WTC11 (cell line): Measurements from ENCODE around the gene RAD51AP2. TPM values are rescaled to one million over a fixed set of nuclear protein-coding genes. Genes with fewer than 3 reads are reported as not detected.

Experiments used
- ATAC-seq: fragments of 200-7000 bp; cut with Tn5 transposase; 2 replicates; pipeline ENCODE4 v1.10.0; 2021; ENCODE audit warnings: mild to moderate bottlenecking, moderate library complexity
- CTCF ChIA-PET: fragments of 300-600 bp; sonication (Branson Sonifier 250); formaldehyde crosslinking; loops from one replicate; lab custom pipeline; 2021; ENCODE audit warnings: antibody characterized with exemption; lab: Charles Lee
- POLR2A ChIA-PET: fragments of 350-600 bp; sonication (Branson Sonifier 250); formaldehyde crosslinking; loops from one replicate; lab custom pipeline; 2021; ENCODE audit warnings: antibody characterized with exemption; lab: Charles Lee
- DNase-seq: peaks from one replicate; pipeline ENCODE4 v3.0.0; 2021; ENCODE audit warnings: low spot score
- H3K27ac Mint-ChIP-seq: 2 replicates; pipeline ENCODE4 v1.8.0; 2021; ENCODE audit warnings: mixed read lengths
- H3K27me3 Mint-ChIP-seq: 2 replicates; pipeline ENCODE4 v1.8.0; 2021; ENCODE audit warnings: low read depth, mild to moderate bottlenecking, moderate library complexity, mixed read lengths
- H3K36me3 Mint-ChIP-seq: 2 replicates; pipeline ENCODE4 v1.8.0; 2021; ENCODE audit warnings: mixed read lengths
- H3K4me1 Mint-ChIP-seq: 2 replicates; pipeline ENCODE4 v1.8.0; 2022; ENCODE audit warnings: mixed read lengths
- H3K4me3 Mint-ChIP-seq: 2 replicates; pipeline ENCODE4 v1.8.0; 2021; ENCODE audit warnings: mild to moderate bottlenecking, moderate library complexity, mixed read lengths
- H3K9me3 Mint-ChIP-seq: 2 replicates; pipeline ENCODE4 v1.8.0; 2021; ENCODE audit warnings: mixed read lengths
- ATF6 ChIP-seq: sonication (generic); formaldehyde crosslinking; IDR thresholded peaks from 2 replicates; pipeline ENCODE4 v1.8.1; 2023; ENCODE audit warnings: mild to moderate bottlenecking, missing genetic modification reagents
- CREB1 ChIP-seq: sonication (generic); formaldehyde crosslinking; IDR thresholded peaks from 2 replicates; pipeline ENCODE4 v1.8.0; 2023; ENCODE audit warnings: mild to moderate bottlenecking, missing genetic modification reagents
- CREM ChIP-seq: sonication (generic); formaldehyde crosslinking; IDR thresholded peaks from 2 replicates; pipeline ENCODE4 v1.8.1; 2022; ENCODE audit warnings: mild to moderate bottlenecking, missing genetic modification reagents, moderate library complexity
- E2F4 ChIP-seq: sonication (generic); formaldehyde crosslinking; IDR thresholded peaks from 2 replicates; pipeline ENCODE4 v1.8.1; 2022; ENCODE audit warnings: low read depth, mild to moderate bottlenecking, moderate library complexity, missing genetic modification reagents, borderline replicate concordance
- E2F5 ChIP-seq: sonication (generic); formaldehyde crosslinking; IDR thresholded peaks from 2 replicates; pipeline ENCODE4 v1.8.1; 2022; ENCODE audit warnings: mild to moderate bottlenecking, moderate library complexity, missing genetic modification reagents
- EMX1 ChIP-seq: fragments of 250-450 bp; sonication (Bioruptor Pico); IDR thresholded peaks from 2 replicates; pipeline ENCODE4 v1.8.0; 2021; ENCODE audit warnings: mild to moderate bottlenecking
- ERG ChIP-seq: fragments of 250-450 bp; sonication (Bioruptor Pico); IDR thresholded peaks from 2 replicates; pipeline ENCODE4 v1.8.0; 2021; ENCODE audit warnings: mild to moderate bottlenecking
- FOXJ3 ChIP-seq: sonication (generic); formaldehyde crosslinking; IDR thresholded peaks from 2 replicates; pipeline ENCODE4 v1.9.0; 2021; ENCODE audit warnings: missing genetic modification reagents, mild to moderate bottlenecking, borderline replicate concordance
- FOXP4 ChIP-seq: sonication (generic); formaldehyde crosslinking; IDR thresholded peaks from 2 replicates; pipeline ENCODE4 v1.8.0; 2022; ENCODE audit warnings: mild to moderate bottlenecking, missing genetic modification reagents
- GABPB1 ChIP-seq: sonication (generic); formaldehyde crosslinking; IDR thresholded peaks from 2 replicates; pipeline ENCODE4 v1.8.1; 2023; ENCODE audit warnings: mild to moderate bottlenecking, missing genetic modification reagents
- GTF2I ChIP-seq: fragments of 250-450 bp; sonication (Bioruptor Pico); conservative IDR thresholded peaks from 2 replicates; pipeline ENCODE4 v1.4.0; 2021; ENCODE audit warnings: mild to moderate bottlenecking
- JAZF1 ChIP-seq: fragments of 250-450 bp; sonication (Bioruptor Pico); IDR thresholded peaks from 2 replicates; pipeline ENCODE4 v1.9.0; 2021; ENCODE audit warnings: moderate library complexity, mild to moderate bottlenecking, inconsistent platforms
- KAT7 ChIP-seq: sonication (generic); formaldehyde crosslinking; IDR thresholded peaks from 2 replicates; pipeline ENCODE4 v1.8.1; 2023; ENCODE audit warnings: missing genetic modification reagents, mild to moderate bottlenecking, borderline replicate concordance
- MAX ChIP-seq: sonication (generic); formaldehyde crosslinking; IDR thresholded peaks from 2 replicates; pipeline ENCODE4 v1.8.0; 2022; ENCODE audit warnings: mild to moderate bottlenecking, missing genetic modification reagents
- MYBL2 ChIP-seq: sonication (generic); formaldehyde crosslinking; IDR thresholded peaks from 2 replicates; pipeline ENCODE4 v1.8.1; 2023; ENCODE audit warnings: mild to moderate bottlenecking, moderate library complexity, missing genetic modification reagents
- PRDM15 ChIP-seq: sonication (generic); formaldehyde crosslinking; IDR thresholded peaks from 2 replicates; pipeline ENCODE4 v1.8.0; 2022; ENCODE audit warnings: missing genetic modification reagents
- PRRX2 ChIP-seq: fragments of 250-450 bp; sonication (Bioruptor Pico); IDR thresholded peaks from 2 replicates; pipeline ENCODE4 v1.8.0; 2021; ENCODE audit warnings: mild to moderate bottlenecking
- RELA ChIP-seq: sonication (generic); formaldehyde crosslinking; IDR thresholded peaks from 2 replicates; pipeline ENCODE4 v1.8.1; 2022; ENCODE audit warnings: missing genetic modification reagents, mild to moderate bottlenecking, borderline replicate concordance
- SMAD3 ChIP-seq: sonication (generic); formaldehyde crosslinking; IDR thresholded peaks from 2 replicates; pipeline ENCODE4 v1.8.0; 2022; ENCODE audit warnings: missing genetic modification reagents, mild to moderate bottlenecking, borderline replicate concordance
- ZMAT4 ChIP-seq: fragments of 250-450 bp; sonication (Bioruptor Pico); IDR thresholded peaks from 2 replicates; pipeline ENCODE4 v1.9.0; 2021; ENCODE audit warnings: mild to moderate bottlenecking
- ZNF121 ChIP-seq: sonication (generic); formaldehyde crosslinking; IDR thresholded peaks from 2 replicates; pipeline ENCODE4 v1.8.0; 2023; ENCODE audit warnings: missing genetic modification reagents
- ZNF219 ChIP-seq: sonication (generic); formaldehyde crosslinking; IDR thresholded peaks from 2 replicates; pipeline ENCODE4 v1.8.0; 2023; ENCODE audit warnings: missing genetic modification reagents, mild to moderate bottlenecking, borderline replicate concordance
- total RNA-seq: library from RNA; stranded (reverse); gene quantifications from 3 replicates; pipeline ENCODE4 v1.2.3, GENCODE V29; 2021

Gene RAD51AP2
- total RNA-seq, 1 experiment from 2014 or later: 0.26 TPM

- ChIA-PET CTCF (interaction anchor here (1.8 kb wide), 1 partner anchor 196 kb away, joined by 7 read pairs; no protein-coding TSS in a partner anchor), POLR2A (no interaction called here)
- Mint-ChIP-seq H3K36me3 (peaks cover 6% of the 10 kb centered on the region), H3K9me3 (peaks cover 6% of the 10 kb centered on the region), H3K4me3 (no peak overlapping the region), H3K4me1 (peaks cover 23% of the 10 kb centered on the region), H3K27me3 (peaks cover 5% of the 10 kb centered on the region), H3K27ac (no peak overlapping the region)
- DNase-seq (no peak), ATAC-seq (no peak)
- TF ChIP-seq ERG (CRISPR knock-in tag) (no peak), RELA (no peak), E2F5 (CRISPR knock-in tag) (no peak), MYBL2 (CRISPR knock-in tag) (no peak), CREM (CRISPR knock-in tag) (no peak), ZNF219 (CRISPR knock-in tag) (no peak), CREB1 (no peak), ZMAT4 (CRISPR knock-in tag) (no peak), EMX1 (CRISPR knock-in tag) (no peak), FOXJ3 (no peak), ZNF121 (CRISPR knock-in tag) (no peak), SMAD3 (CRISPR knock-in tag) (no peak), FOXP4 (CRISPR knock-in tag) (no peak), GABPB1 (CRISPR knock-in tag) (no peak), JAZF1 (CRISPR knock-in tag) (no peak)
Measured at GRCh38 chr2:17475286-17475685, 43.0 kb downstream of the RAD51AP2 start.

GRCh38 chr2:17471979-17472378, 46.3 kb downstream of the RAD51AP2 start:
- H3K27me3 Mint-ChIP-seq: peaks cover 6% of the 10 kb centered on the region
- H3K4me1 Mint-ChIP-seq: peaks cover 23% of the 10 kb centered on the region
- POLR2A ChIA-PET: no interaction called here
- no peak overlapping the region for H3K4me3 Mint-ChIP-seq
- peaks cover 30% of the 10 kb centered on the region for H3K36me3 Mint-ChIP-seq
- H3K9me3 Mint-ChIP-seq: peaks cover 36% of the 10 kb centered on the region
- ATAC-seq: no peak
- no peak for TF ChIP-seq PRDM15 (CRISPR knock-in tag)
- no peak for TF ChIP-seq CREB1
- no peak for TF ChIP-seq GABPB1 (CRISPR knock-in tag)
- TF ChIP-seq PRRX2: no peak
- TF ChIP-seq E2F4: no peak
- no peak for TF ChIP-seq FOXJ3
- no peak for TF ChIP-seq KAT7 (CRISPR knock-in tag)
- TF ChIP-seq RELA: no peak
- no peak for TF ChIP-seq ATF6 (CRISPR knock-in tag)
- no peak for TF ChIP-seq GTF2I (CRISPR knock-in tag)
- TF ChIP-seq MAX (CRISPR knock-in tag): no peak
- TF ChIP-seq, all 79 proteins: peak for 0
- CTCF ChIA-PET: interaction anchor here (2.0 kb wide), 1 partner anchor 199 kb away, joined by 14 read pairs; no protein-coding TSS in a partner anchor
- no peak for DNase-seq
- no peak overlapping the region for H3K27ac Mint-ChIP-seq
